ENCODE measurements around the gene DDC.
"Not testable (repeated sequence)": the region's sequence is repeated elsewhere in the genome, so short reads cannot be mapped to it uniquely, and the experiment has no call there.

Gene DDC

DNA sequence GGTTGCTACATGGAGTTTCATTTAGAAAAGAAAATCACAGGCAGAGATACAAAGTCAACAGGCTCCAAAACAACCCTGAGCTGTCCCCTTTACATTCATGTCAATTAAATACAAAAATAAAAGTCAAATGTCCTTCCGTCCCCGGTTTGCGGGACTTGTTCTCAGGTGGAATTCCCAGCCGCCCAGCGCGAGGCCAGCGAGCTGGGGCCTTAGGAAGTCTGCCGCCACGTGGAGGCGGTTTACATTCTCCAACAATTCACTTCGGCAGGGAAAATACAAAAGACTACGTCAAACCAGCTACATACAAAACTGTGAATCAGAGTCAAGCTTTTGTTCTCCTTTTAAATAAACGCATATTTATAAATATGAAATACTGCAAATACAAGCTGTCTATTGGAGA, 25.3 kb upstream of the DDC start:
- no peak for DNase-seq (ENCODE audit: low read depth)
- TF ChIP-seq, protein P1, sequence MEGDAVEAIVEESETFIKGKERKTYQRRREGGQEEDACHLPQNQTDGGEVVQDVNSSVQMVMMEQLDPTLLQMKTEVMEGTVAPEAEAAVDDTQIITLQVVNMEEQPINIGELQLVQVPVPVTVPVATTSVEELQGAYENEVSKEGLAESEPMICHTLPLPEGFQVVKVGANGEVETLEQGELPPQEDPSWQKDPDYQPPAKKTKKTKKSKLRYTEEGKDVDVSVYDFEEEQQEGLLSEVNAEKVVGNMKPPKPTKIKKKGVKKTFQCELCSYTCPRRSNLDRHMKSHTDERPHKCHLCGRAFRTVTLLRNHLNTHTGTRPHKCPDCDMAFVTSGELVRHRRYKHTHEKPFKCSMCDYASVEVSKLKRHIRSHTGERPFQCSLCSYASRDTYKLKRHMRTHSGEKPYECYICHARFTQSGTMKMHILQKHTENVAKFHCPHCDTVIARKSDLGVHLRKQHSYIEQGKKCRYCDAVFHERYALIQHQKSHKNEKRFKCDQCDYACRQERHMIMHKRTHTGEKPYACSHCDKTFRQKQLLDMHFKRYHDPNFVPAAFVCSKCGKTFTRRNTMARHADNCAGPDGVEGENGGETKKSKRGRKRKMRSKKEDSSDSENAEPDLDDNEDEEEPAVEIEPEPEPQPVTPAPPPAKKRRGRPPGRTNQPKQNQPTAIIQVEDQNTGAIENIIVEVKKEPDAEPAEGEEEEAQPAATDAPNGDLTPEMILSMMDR (conservative IDR thresholded peaks at IDR 0.05; ENCODE audit: control insufficient read depth, insufficient read depth, low read depth, low read length), result no peak
- H3K4me3 ChIP-seq (ENCODE audit: control insufficient read depth, low read depth, low read length), result no peak overlapping the region

- H3K4me3 ChIP-seq (ENCODE audit: control insufficient read depth, low read depth, low read length), result no peak overlapping the region
- no peak for DNase-seq (ENCODE audit: low read depth)
- TF ChIP-seq, protein P1 (conservative IDR thresholded peaks at IDR 0.05; ENCODE audit: control insufficient read depth, insufficient read depth, low read depth, low read length), result no peak
Measured at GRCh38 chr7:50589364-50589763, 24.2 kb upstream of the DDC start.

- DNase-seq (ENCODE audit: low read depth), result no peak
Measured at GRCh38 chr7:50588937-50589336, 23.7 kb upstream of the DDC start.

DNA sequence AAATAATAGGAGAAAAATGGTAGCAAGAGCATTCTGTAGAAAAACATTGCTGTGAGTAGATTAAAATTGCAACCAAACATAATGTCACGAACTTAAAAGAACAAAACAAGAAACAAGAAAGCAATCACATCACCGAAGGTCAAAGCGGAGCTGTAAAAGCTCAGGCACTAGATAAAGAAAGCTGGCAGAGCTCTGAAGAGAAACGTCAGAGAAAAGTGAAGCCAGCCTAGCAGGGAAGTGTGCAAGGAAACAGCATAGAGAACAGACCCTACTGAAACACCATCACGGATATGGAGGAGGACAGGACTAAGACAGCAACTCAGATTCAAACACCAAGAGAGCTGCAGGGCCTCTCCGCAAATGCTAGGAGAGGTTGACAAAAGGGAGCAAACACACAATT, 22.5 kb upstream of the DDC start:
- no peak overlapping the region for H3K4me3 ChIP-seq (ENCODE audit: control insufficient read depth, low read depth, low read length)
- no peak for DNase-seq (ENCODE audit: low read depth)
- TF ChIP-seq, protein P1 (conservative IDR thresholded peaks at IDR 0.05; ENCODE audit: control insufficient read depth, insufficient read depth, low read depth, low read length), result no peak

More at GRCh38 chr7:50588937-50589336, 23.7 kb upstream of the DDC start:
- TF ChIP-seq, protein P1 (conservative IDR thresholded peaks at IDR 0.05; ENCODE audit: control insufficient read depth, insufficient read depth, low read depth, low read length), result peak; percentile 23
- no peak overlapping the region for H3K4me3 ChIP-seq (ENCODE audit: control insufficient read depth, low read depth, low read length)

- no peak for DNase-seq (ENCODE audit: low read depth)
- H3K4me3 ChIP-seq (ENCODE audit: control insufficient read depth, low read depth, low read length), result no peak overlapping the region
- TF ChIP-seq, protein P1 (conservative IDR thresholded peaks at IDR 0.05; ENCODE audit: control insufficient read depth, insufficient read depth, low read depth, low read length), result no peak
Measured at GRCh38 chr7:50584793-50585408, 19.7 kb upstream of the DDC start.

DNA sequence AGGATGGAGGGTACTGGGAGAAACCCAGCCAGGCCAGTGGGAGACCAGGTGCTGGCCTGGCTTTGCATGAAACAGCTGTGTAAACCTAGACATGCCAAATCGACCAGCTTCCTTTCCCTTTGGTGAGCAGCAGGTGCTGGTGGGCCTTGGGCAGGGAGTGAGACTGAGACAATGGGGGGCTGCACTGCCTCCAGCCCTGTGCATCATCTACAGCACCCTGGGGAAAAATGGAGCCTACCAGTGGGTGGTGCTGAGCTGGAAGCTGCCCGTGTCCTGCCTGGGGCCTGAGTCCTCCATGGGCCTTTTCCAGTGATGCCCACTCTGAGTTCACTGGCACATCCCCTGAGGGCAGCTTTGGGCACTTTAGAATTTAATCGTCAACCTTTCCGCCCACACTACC, 19.2 kb upstream of the DDC start:
- TF ChIP-seq, protein P1 (conservative IDR thresholded peaks at IDR 0.05; ENCODE audit: control insufficient read depth, insufficient read depth, low read depth, low read length), result no peak
- H3K4me3 ChIP-seq (ENCODE audit: control insufficient read depth, low read depth, low read length), result no peak overlapping the region
- DNase-seq (ENCODE audit: low read depth), result no peak

DNA sequence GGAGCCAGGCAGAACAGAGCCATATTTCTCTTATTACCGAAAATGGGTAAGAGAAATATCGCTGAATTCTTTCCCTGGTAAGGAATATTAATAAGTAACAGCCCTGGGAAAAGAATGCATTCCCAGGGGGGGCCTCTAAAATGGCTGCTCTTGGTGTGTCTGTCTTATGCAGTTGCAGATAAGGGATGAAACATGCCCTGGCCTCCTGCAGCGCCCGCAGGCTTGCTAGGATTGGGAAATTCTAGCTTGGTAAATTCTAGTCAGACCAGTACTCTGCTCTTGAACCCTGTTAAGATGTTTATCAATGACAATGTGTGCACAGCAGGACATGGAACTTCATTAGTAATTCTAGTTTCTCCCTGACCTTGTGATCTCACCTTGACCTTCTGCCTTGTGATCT, 18.1 kb upstream of the DDC start:
- not testable (repeated sequence) for DNase-seq (ENCODE audit: low read depth); H3K4me3 ChIP-seq (ENCODE audit: control insufficient read depth, low read depth, low read length)

DNA sequence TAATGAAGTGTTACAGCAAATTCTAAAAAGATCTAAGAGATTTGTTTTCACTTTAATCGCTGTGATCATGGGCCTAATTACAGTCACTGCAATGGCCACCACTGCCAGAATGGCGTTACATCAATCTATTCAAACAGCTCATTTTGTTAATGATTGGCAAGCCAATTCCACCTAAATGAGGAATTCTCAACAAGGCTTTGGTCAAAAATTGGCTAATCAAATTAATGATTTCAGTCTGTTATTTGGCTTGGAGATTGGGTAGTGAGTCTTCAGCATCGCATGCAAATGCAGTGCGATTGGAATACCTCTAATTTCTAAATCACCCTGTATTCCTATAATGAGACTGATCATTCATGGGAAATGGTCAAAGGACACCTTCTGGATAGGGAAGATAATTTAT, 17.1 kb upstream of the DDC start:
- DNase-seq (ENCODE audit: low read depth); H3K4me3 ChIP-seq (ENCODE audit: control insufficient read depth, low read depth, low read length): not testable (repeated sequence)

DNA sequence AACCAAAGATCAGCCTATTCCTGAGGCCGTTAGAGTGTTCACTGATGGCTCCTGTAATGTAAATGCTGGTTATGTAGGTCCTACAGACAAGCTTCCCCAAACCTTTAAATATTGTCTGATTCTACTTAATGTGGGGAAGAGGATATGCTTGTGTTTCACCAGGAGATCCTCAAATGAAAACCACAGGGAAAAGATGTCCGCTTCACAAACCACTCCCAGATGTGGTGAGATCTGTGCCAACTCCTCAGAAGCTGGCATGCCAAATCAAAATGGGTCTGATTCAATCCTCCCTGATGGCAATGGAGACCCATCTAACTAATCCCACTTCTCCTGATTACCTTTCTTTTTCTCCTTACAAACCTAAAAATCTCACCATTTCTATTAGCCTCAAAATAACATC, 15.5 kb upstream of the DDC start:
- DNase-seq (ENCODE audit: low read depth), result peak; percentile 19
- H3K4me3 ChIP-seq (ENCODE audit: control insufficient read depth, low read depth, low read length), result not testable (repeated sequence)

All from fibroblast of mammary gland (primary cell).